ENCODE results near the gene RAB22A. TPM values are rescaled to one million over a fixed set of nuclear protein-coding genes. Genes with fewer than 3 reads are reported as not detected.

The RAB22A gene
- total RNA-seq, 1 donor from 2014 or later, result 22.4 TPM

- DNase-seq (ENCODE audit: low read depth), result no peak
Observed at GRCh38 chr20:58303547-58303946, 6.0 kb upstream of the RAB22A start.

DNA sequence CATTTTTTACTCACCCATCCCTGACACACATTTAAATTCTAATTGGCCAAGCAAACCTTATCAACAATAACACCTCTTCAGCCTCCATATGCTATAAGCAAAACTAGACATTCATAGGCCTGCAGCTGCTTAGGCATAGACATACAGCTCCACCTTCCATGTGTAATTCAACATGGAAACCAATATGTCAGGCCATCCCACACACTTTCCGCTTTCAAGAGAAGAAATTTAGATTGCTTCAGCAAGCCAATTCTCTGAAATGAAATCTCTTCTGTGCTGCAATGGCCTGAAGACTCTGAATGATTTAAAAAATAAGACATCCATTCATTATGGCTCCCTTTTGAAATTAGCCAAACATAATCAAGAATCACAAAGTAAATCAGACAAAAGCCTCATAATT, 4.5 kb upstream of the RAB22A start:
- DNase-seq (ENCODE audit: low read depth), result no peak

- peak; percentile 98 for DNase-seq (ENCODE audit: low read depth)
Observed at GRCh38 chr20:58306421-58307261, 2.9 kb upstream of the RAB22A start.

DNA sequence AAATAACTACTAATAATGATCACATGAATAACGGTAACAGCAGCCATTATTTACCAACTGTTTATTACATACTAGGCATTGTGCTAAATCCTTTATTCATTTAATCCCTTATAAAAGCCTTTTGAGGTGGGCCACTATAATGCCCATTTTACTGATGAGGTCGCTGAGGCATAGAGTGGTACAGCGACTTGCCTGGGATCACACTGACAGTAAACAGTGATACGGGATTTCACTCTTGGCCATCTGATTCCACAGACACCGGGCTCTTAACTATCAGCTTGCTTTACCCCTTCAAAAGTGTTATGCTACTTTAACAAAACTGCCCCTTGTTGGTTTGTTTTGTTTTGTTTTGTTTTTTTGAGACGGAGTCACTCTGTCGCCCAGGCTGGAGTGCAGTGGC, 2.2 kb upstream of the RAB22A start:
- DNase-seq (ENCODE audit: low read depth), result no peak

GRCh38 chr20:58308290-58308679, 1.2 kb upstream of the RAB22A start:
- DNase-seq (ENCODE audit: low read depth), result no peak

DNA sequence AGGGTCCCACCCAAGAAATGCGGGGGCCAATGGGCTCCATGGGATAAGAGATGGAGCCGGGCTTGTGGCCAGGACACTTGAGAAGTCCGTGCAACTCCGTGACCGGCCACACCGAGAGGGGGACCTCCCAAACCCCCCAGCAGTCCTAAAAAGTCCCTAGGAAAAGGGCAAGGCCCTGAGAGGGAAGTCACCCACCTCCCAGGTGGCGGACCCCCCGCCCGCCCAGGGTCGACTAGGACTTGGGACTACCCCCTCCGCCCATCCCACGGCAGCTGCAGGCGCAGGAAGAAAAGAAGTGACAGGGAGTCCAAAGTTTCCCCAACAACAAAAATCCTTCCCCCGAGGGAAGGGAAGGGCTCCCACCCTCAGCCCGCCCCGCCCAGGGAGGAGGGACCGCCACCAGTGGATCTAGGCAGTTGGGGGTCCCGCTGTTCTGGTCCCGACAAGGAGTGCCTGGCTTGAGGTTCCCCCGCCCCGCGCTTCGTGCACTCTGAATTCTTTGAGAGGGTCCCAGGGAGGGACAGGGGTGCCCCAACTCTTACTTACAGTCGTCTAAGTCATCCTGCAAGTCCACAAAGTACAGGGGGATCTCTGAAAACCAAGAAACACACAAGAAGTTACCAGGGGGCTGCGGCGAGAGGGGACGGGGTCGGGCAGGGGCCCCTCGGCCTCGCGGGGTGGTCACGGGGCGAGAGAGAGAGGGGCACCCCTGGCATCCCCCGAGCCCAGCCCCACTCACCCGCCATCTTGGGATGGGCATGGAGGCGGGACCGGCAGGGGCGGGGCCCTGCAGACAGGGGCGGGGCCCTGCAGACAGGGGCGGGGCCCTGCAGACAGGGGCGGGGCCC, 611 bp upstream of the RAB22A start:
- DNase-seq (ENCODE audit: low read depth), result no peak

DNA sequence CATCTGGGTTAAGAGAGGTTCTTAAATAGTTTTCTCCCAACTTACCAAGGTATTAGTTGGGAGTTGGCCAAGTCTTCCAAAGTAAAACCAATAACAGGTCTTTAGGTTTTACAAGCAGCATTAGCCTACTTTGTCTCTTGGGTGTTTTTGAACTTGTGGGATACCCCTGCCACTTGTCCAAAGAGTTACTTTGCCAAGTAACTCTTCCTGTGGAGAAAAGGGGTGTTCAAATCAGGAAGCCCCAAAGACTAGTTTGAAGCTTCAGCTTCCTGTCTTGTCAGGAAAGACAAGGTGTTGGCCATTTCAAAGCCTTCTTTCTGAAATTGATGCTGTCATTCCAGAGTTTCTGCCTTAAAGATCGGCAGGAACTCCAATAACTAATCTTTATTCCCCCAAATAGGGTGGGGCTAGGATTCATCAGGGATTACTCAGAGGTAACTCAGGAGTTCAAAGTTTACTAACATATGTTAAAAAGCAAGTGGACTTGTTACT, 822 bp downstream of the RAB22A start:
- DNase-seq (ENCODE audit: low read depth), result peak; percentile 60

DNA sequence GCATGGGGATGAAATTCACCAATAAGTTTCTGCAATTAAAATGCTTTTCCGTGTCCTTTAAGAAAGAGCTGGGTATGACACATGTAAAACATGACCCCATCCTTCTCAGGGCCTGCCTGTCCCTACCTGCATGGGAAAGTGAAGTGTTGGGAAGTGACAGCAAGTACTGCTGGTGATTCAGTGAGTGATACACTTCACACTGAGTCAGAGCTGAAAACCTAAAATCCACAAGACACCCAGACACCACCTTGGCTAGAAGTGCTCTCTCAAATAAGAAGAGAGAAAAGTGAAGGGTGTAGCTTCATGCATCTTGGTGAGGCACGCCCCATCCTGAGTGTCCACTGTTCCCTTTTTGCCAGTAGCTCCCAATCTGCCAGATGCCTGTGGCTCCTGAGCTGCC, 3.3 kb downstream of the RAB22A start:
- peak; percentile 14 for DNase-seq (ENCODE audit: low read depth)

DNA sequence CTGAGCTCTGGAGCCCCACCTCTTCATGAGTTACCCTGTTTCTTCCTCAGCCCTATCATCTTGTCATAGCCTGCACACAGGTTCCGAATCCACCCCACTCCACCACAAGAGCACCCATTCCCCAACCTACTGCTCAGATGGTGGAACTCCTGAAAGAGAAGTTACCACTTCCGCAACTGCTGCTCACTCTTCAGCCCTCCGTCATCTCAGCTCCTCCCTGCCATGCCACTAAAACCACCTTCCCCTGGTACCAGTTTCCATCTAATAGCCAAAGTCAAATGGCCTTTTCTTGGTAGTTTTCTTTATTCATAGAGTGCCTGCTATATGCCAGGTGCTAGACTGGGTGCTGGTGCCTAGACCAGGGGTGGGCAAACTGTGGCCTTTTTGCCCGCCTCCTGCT, 3.9 kb downstream of the RAB22A start:
- DNase-seq (ENCODE audit: low read depth), result no peak

GRCh38 chr20:58321205-58321604, 11.7 kb downstream of the RAB22A start:
- no peak for DNase-seq (ENCODE audit: low read depth)

GRCh38 chr20:58322083-58322482, 12.6 kb downstream of the RAB22A start:
- DNase-seq (ENCODE audit: low read depth), result no peak

DNA sequence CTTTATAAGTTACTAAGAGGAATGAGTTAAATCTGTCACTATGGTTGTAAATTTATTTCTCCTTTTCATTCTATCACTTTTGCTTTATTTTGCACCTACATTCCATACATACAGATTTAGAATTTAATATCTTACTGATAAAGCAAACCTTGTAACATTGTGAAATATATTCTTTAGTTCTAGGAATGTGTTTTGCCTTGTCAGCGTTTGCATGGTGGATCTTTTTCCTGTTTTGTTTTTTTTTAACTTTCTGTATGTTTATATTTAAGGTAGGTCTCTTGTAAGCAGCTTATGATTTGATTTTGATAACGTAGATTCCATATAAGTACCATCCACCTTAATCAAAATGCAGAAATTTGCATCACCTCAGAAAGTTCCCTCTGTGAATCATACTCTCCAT, 16.4 kb downstream of the RAB22A start:
- DNase-seq (ENCODE audit: low read depth), result no peak

GRCh38 chr20:58327211-58327610, 17.7 kb downstream of the RAB22A start:
- no peak for DNase-seq (ENCODE audit: low read depth)

DNA sequence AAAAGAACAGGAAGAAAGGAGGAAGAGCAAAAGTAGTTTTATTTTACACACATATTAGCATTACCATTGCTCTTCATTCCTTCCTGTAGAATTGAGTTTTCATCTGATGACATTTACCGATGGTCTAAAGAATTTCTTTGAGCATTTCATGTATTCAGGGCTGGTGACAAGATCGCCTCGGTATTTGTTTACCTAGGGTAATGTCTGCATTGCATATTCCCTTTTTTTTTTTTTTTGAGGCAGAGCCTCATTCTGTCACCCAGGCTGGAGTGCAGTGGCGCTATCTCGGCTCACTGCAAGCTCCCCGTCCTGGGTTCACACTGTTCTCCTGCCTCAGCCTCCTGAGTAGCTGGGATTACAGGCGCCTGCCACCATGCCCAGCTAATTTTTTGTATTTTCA, 19.3 kb downstream of the RAB22A start:
- DNase-seq (ENCODE audit: low read depth), result no peak

- DNase-seq (ENCODE audit: low read depth), result no peak
Observed at GRCh38 chr20:58329711-58330110, 20.2 kb downstream of the RAB22A start.

DNA sequence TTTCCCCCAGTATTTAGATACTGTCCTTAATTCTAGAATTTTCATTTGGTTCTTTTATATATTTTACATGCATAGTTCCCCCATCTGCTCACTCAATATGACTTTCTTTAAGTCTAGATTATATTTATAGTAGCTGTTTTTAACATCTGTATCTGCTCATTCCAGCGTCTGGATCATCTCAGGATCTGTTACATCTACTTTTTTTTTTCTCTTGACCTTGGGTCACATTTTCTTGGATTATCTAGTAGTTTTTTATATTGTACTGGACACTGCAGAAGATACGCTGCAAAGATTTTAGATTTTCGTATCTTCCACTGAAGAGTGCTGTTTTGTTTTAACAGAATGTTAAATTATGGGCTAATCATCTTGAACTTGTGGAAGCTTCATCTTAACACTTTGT, 20.7 kb downstream of the RAB22A start:
- DNase-seq (ENCODE audit: low read depth), result no peak

- DNase-seq (ENCODE audit: low read depth), result no peak
Observed at GRCh38 chr20:58330687-58331086, 21.2 kb downstream of the RAB22A start.

DNA sequence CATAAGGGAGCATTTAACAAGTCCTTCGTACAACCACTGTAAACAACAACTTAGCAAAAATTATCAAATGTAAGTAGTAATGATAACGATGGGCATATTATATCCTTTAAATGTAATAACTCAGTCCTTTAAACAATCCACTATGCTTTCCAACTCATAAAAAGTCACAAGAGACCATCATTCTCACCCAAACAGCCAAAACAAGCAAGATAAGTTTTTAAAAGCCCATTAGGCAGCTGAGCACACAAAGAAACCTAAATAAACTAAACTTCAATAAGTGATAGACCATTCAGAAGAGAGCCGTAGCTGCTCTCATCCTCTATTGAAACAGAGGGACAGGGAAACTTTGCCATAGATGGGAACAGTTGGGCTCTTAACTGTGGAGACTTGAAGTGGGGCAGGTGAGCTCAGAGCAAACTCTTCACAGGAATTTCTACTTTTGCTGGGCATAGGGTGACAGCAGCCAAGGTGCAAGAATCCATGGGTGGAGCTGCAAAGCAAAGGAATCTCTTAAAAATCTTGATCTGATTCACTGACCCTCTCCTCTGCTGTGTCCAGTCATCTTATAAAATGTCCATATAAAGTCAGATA, 22.5 kb downstream of the RAB22A start:
- no peak for DNase-seq (ENCODE audit: low read depth)

- DNase-seq (ENCODE audit: low read depth), result no peak
Observed at GRCh38 chr20:58339741-58340140, 30.2 kb downstream of the RAB22A start.

DNA sequence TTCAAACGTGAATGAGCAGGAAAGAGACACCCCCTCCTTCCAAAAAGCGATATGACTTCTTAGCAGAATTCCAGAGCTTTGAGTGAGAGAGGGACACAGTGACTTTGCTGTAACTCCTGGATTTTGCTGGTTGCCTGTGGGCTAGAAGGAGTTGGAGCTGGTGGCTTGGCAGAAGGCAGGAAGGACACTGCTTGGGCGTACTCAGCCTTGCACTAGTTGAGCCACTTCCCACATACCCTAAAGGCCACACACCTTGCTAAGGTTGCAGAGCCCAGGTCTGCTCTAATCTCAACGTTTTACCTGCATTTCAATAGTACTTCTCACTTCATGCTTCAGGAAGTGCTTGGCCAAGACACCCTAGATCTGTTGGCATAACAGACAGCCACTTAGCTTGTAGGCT, 30.6 kb downstream of the RAB22A start:
- DNase-seq (ENCODE audit: low read depth), result no peak

GRCh38 chr20:58340853-58341252, 31.3 kb downstream of the RAB22A start:
- DNase-seq (ENCODE audit: low read depth), result no peak

DNA sequence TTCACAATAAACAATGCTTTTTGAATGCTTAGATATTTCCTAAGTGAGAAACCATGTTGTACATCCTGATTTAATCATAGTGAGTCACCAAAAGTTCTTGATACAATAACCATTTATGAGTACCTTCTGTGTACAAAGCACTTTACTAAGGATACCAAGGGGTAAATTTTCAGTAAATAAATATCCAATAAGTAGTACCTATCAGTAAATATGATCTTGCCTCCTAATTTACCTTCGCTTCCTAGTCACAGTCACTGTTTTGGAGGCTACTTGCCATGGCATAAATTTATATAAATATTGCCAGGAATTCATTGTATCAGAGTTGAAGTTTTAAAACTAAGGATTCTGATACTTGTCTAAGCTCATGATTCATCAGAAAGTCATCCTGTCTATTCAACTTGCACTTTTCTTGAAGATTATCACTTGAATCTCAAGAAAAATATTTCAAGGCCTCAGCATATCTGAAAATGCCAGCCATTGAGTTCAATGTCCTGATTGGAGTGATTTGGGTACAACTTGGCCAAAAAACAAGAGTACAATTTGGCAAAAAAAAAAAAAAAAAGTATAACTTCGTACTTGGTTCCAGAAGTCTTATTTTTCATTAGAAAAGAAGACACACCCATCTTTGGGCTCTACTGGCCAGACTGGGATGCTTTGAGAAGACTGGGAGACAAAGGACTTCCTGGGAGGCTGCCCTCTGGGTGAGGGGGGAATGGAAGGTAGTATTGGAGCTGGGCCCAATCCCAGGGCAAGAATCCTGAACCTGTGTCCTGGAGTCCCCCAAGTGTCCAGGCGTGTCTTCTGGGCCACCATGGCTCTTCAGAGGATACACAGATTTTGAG, 32.8 kb downstream of the RAB22A start:
- DNase-seq (ENCODE audit: low read depth), result peak; percentile 44

Data from renal cortical epithelial cell (primary cell).